NCI-H2029 treated with DMSO at 0.1 percent for 48 hours (cell line): ENCODE results near the gene PBX3.
"Not testable (repeated sequence)": the region's sequence is repeated elsewhere in the genome, so short reads cannot be mapped to it uniquely, and the experiment has no call there.

Source experiments
- DNase-seq: peaks from one replicate; lab custom pipeline; 2025; lab: John Stamatoyannopoulos, UW

The PBX3 gene

DNA sequence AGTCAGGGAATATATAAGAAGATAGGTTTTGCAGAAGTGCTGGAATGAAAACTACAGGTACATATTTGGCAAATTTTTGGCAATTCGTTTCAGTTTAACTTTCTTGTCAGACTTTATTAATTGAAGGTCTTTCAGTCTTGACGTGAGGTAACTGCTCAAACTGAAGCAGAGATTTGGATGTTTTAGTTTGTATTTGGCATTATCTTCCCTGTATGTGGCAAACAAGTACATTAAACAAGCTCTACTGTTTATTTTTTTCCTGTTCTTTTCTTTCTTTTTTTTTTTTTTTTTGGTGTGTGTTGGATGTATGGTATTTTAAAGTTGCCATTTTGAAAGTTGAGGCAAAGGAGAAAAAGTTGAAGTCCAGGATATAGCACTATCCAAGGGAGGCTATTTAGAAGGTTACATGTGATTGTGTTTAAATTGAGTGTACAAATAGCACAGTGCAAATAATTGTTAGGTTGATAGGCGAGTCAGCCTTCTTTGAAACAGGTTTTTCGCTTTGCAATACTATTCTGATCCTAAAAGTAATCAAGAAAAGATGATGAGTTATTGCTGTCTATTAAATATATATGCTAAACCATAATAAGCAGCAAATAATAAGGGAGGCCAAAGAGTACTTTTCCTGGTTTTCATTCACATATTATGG, 2.2 kb downstream of the PBX3 start:
- DNase-seq, result peak; percentile 59

DNA sequence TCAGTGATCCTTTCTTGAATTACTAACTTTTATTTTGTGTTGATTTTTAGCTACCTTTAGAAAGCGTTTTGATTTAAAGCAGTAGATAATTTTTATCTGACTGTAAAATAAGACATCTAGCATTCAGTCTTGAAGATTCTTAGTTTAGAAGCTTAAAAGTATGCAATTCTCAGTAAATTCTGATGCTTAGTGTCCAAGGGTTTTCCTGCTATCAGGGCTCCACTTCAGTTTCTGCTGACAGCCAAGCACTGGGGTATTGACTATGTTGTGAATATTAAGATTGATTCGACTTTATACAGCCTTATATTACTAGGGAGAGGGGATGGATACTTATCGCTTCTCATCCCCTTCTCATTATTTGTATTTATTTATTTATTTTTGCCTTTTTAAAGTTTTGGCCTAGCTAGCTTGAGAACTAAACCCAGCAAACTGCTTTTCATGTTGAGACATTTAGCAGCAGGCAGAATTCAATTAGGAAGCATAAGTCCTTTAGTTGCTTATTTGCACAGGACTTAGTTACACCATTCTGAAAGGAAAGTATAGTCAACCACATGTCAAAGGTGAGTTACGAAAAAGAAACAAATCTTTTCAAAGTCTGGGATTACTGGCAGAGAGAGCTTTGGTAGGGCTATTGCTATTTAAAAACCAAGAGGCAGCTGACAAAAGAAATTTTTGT, 2.9 kb downstream of the PBX3 start:
- DNase-seq, result peak; percentile 59

DNA sequence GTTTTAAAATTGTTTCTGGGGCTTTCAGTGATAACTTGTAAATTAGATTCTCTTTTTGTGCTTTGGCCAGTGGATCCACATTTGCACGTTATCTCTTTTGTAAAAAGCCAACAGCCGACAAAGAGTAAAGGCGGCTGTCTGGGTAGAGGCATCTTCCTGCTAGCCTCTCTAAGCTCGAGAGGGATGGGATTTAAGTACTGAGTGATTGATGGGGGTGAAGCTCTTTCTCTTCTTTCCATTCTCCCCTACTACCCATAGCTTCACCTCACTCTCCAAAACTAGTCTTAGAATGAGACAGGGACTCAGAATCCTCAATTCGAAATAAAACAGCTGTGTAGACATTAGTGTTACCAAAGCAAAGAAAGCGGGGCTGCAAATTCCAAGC, 3.4 kb downstream of the PBX3 start:
- peak; percentile 68 for DNase-seq

DNA sequence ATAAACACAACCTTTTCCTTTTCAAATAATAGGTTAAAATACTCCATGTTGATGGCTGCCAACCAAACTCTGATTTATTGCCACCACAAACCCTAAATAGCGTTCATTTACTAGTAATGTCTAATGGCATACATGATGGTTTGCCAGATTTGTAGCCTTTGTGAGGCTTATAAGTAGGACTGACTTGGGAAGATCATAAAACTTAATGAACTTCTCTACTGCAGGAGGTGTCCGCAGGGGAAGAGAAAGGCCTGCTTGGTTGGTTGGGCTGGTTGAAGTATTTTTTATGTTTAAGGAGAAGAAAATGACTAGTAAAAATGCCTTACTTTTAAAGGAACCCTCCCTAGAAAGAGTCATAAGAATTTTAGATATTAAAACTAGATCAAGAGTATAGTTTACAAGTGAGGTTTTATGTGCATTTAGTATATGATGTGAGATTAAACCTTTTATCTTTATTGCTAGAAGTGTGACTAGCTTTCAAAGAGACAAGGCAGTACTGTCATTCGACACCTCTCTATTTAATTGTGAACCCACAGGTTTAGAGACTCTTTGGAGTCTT, 5.0 kb downstream of the PBX3 start:
- DNase-seq, result peak; percentile 61

DNA sequence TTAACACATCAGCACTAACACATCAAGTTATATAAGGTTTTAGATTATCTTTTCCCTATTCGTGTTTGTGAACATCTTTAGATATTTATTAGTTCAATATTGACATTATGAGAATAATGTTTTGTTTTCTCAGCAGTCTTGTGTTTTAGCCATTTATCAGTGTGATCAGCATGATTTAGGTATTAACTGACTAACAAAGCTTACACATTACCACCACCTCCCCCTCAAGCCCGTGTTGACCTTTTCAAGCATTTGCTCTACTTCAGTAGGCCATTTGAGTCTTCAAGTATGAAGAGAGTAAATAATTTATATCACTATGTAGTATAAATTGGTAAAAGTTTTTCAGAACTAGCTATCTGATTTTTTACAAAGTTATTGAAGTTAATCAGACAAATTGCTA, 6.9 kb downstream of the PBX3 start:
- no peak for DNase-seq

DNA sequence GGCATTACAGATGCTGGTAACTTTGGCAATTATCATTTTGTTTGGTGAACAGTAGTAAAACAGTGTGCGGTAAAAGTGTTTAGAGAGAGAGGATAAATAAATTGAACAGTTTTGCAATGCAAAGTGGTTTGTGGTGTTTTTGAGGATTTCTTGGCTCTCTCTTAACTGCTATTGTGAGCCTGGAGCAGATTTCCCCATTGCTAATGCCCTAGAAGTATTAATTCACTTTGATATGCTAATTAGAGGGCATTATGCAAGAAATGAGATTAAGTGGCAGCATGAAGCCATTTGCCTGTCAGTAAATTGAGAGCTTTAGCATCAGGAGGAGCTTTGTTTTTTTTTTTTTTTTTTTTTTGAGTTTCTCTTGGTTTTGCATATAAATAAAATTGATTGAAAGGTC, 8.2 kb downstream of the PBX3 start:
- no peak for DNase-seq

DNA sequence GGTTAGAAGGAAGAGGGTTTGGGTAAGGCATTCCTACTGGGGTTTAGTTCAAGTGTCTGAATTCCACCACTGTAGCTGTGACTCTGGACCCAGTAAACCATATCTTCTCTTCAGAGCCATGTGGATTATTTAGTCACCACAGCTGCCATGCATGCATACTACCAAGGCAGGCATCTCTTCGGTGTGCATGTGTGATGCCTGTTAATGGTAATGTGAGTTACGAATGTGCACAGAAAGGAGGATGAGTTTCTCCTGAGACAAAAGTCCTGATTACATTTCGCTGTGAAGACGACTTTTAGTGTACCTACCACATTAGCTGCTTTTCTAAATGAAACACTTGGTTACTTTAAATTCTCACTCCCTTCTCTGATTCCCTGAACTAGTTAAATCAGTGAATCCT, 9.3 kb downstream of the PBX3 start:
- DNase-seq, result no peak

DNA sequence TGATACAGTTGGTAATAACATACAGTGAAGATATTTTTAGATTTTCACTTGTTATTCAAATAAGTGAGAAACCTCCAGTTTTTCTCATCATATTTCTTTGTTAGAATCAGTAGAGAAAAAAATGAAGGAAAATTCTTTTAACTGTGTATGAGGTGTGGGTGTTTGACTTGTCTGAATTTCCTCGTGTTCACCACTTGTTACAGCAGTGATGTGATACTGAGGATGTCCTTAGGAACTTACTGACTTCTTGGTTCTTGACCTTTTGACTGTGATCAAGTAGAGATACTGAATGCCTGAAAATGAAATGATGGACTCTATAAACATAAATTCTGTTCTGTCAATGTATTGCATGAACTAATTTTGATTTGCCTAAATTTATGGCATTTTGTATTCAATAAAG, 10.7 kb downstream of the PBX3 start:
- no peak for DNase-seq

DNA sequence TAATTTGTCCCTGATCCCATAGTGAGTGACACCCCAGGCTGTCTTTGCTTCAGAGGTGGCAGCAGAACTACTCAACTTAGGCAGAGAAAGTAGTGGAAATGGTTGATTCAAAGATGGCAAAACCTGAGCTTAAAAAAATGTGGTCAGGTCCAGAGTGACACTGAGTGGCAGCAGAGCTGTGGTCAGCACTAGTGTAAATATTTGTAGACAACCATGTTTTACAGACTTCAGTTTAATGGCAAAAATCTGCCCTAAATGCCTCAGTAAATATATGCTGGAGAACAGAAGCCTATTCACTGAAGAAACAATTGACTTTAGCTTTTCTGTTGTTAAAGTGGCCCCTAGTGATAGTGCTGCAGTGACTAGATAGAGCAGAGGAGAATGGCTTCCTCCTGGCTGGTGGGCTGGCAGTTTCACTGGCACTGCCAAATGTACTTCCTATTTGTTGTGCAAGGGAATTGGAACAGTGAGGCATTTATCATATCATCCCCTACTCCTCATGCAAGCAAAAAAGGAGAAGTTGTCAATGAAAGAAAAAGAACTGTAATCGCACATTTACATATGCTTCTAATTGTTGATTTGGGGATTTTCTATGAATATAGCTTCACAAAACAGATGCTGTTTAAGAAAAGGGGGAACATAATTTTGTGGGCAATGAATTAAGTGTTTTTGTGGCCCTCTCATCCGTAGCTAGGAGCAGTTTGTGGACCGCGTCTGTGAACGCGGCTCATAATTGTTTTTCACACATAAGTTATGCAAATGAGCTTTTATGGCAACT, 12.0 kb downstream of the PBX3 start:
- peak; percentile 75 for DNase-seq

DNA sequence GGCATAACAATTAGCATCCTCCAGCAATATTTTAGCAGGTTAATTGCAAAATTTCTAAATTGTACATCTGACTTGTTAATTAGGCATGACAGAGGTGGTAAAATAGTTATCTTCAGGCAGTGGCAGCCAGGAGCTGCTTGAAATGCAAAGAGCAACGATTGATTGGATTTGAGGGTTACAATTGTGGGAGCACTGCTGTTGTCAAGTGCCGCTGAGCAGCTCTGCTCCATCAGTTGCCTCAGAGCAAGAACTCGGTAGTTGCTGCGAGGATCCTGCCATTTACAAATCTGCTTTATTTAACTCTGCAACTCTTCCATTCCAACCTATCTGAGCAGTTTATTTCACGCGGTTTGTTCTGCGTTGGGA, 12.6 kb downstream of the PBX3 start:
- DNase-seq, result no peak

DNA sequence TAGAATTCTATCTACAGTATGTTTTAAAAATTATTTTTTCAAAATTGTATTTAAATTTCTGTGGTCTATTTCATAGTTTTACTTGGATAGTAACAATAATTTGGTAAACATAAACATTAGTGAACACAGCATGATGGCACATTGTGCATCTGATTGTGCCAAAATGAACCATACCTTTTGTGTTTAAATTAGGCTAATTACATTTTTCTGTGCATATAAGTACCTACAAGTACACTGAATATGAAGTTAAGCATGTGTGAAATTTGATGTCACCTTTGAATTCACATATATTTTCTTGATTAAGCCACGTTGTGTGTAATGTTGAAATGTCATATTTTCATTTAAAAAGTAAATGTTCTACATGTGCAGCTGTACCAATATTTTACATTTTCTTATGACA, 13.4 kb downstream of the PBX3 start:
- no peak for DNase-seq

DNA sequence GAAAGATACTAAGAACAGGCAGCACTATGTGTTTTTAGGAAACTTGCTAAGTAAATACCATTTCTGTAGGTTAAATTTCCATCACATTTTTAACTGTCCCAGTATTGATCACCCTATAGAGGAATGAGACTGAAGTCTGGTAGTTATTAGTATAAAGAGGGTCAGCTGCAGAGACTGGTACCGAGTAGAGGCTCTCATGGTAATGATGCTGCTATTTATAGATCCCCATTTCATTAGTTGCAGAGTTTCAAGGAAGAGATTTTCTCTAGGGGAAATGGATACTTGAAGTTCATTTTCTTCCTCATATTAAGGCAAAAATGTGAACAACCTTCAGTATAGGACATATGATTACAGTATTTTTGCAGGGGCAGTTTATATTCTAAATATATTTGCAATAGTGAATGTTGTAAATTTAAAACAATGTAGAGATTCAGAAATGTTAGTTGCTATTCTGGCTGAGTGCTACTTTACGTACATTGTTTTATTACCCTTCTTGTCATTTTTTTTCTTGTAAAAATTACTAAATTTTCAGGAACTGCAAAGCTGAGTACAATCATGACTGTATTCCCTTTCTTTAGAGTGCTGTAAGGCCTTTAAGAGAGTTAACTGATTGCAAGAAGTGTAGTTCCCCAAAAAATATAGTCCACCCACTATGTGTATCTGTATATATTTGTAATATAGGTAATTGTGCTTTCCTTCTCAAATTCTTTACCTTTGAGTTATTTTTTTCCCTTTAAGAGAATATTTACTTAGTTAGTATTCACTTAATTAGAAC, 14.7 kb downstream of the PBX3 start:
- DNase-seq, result no peak

DNA sequence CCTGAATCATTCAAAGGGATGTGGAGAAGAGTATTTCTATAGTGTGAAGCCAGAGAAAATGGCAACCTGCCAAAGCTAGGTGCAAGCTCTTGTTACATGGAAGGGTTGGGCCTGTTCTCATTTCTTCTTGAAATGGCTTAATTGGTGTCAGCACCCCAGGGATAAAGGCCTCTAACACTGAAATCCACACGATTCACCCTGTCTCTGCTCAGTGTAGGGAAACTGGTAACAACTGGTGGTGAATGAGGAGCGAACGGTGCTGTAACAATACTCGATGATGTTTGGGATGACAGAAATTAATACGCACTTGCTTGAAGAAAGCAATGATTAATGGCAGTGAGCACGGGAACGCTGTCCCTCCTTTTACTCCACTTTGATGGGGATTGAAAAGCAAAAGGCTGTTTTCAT, 16.2 kb downstream of the PBX3 start:
- peak; percentile 94 for DNase-seq

DNA sequence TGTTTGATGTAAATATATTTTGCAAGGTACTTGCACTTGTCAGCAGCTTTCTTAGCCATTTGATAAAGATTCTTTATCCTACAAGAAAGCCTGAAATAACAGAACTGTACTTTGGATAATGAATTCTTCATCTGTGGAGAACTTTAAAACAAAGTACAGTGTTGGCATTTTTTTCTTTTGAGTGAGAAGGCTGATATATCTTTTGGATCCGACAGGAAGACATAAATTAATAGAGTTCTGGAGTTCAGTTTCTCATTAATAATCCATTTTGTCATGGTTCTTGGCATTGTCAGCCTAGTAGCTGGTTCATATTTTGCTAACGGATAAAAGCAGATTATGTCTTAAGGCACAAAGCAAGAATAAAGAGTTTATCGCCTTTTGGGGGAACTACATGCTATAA, 17.0 kb downstream of the PBX3 start:
- no peak for DNase-seq

DNA sequence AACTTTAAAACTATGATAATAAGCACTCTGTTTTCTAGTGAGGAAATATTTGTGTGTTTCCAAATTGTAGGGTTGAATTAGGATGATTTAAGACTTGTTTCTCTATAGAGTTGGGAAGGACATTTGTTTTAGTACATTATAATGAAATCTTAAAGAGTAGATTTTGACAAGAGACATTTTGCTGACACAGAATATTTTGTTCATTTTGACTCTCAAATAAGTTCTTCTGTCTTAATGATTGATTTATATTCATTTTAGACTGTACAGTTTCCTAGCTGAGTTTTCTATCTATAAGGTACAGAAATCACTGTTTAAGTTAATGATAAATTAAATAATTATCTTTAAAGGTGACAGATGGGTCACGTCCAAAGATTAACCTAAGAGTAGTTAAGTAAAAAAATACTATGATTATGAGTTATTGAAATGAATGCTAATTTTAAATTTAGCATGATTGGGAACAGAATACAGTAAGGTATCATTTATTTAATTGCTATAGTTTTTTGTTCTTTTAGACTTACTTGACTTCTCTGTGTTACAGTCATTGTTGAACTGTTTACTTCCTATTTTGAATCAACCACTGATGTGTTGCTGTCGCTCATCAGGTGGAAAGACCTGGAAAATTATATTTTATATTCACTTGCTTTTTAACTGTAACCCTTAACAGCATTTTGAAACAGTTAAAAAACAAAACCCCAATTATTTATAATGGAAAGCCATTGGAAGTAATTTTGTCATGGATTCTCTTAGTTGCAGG, 19.5 kb downstream of the PBX3 start:
- no peak for DNase-seq

DNA sequence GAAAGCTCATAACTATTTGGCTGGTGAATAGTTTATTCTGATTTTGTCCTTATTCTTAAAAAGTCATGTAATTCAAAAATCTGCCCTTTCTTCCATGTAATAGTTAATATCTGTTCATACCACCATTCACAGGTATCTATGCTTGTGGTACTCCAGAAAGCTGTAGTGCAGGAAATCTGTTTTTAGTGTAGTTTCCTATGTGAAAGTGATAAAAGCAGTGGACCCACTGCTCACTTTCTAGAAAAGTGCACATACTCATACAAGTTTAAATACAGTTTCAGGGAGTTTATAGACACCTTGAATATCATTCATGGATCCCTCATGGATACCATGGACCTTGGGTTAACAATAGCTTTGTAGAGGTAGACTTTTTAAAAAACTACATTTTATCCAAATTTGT, 20.2 kb downstream of the PBX3 start:
- no peak for DNase-seq

DNA sequence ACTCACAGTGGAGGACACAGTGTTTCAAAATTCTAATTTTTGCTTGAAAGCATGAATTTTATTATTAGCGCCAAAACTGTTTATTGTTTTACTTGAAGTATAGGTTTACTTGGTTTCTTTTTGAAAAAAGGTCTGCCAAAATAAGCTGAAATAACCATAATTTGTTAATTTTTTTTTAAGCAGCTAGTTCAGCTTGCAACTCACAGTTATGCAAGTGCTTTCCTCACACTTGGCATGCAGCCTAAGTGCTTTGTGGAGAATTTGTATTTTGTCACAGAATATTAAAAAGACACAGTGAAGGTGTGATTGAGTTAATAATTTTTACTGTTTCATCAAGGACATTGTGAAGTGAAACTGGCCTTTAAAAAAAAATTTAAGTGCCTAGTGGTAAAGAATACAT, 21.6 kb downstream of the PBX3 start:
- no peak for DNase-seq

DNA sequence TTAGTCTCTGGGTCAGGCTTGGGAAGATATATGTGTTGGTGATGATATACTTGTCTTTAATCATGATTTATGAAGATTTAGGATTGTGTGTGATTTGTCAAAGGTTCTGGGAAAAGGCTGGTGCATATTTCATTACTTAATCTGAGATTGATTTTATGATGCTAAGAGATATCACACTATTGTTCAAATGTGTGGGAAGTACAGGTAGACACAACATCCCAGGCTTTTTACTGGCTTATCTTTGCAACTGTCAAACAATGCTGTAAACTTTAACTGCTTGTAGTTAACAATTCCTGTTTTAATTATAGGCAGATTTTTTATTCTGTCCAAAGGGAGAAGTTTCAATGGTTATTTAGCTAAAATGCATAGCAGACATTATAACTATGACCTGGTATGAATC, 23.9 kb downstream of the PBX3 start:
- DNase-seq, result no peak

DNA sequence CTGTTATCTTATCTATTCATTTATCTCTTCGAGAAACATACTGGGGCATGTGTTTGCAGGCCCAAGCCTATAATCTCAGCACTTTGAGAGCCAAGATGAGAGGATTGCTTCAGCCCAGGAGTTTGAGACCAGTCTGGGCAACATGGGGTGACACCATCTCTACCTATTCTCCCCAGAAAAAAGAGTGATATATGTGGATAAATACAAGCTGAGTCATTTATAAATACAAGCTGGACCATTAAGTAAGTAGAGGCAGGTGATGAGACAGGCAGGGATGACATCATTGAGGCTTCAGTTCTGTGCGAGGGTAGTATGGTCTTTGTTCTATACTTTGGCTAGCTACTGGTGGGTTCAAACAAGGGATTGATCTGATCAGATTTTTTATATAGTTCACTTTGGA, 25.6 kb downstream of the PBX3 start:
- no peak for DNase-seq

DNA sequence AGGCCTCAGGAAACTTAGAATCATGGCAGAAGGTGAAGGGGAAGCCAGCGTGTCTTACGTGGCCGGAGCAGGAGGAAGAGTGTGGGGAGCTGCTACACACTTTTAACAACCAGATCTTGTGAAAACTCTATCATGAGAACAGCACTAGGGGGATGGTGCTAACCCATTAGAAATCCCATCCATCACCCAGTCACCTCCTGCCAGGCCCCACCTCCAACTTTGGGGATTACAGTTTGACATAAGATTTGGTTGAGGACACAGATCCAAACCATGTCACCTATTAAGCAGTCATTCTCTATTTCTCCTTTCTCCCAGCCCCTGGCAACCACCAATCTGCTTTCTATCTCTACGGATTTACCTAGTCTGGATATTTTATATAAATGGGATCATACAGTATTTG, 26.9 kb downstream of the PBX3 start:
- DNase-seq, result no peak

DNA sequence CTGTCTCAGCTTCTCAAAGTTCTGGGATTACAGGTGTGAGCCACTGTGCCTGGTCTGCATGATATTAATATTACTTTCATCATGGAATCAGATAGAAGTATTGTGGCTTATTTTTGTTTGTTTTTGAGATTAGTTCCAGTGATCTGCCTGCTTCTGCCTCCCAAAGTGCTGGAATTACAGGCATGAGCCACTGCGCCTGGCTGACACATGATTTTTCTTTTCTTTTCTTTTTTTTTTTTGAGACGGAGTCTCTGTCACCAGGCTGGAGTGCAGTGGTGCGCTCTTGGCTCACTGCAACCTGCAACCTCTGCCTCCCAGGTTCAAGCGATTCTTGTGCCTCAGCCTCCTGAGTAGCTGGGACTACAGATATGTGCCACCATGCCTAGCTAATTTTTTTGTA, 29.6 kb downstream of the PBX3 start:
- DNase-seq, result not testable (repeated sequence)
